Erythroblast (primary cell): ENCODE measurements around the gene COG7.

Experiments
- GATA1 ChIP-seq: IDR thresholded peaks from 2 replicates; pipeline ENCODE4 v1.6.1; 2011; ENCODE audit warnings: low read depth, mild to moderate bottlenecking, control low read depth, low read length, moderate library complexity
- POLR2A ChIP-seq: IDR thresholded peaks from 2 replicates; pipeline ENCODE4 v1.6.1; 2011; ENCODE audit warnings: mild to moderate bottlenecking, low read length

- TF ChIP-seq POLR2A (no peak), GATA1 (no peak)
Observed at GRCh38 chr16:23343643-23344612, 109.1 kb downstream of the COG7 start.
